Spleen (tissue), 7 donors: ENCODE data around the gene SSU72.

Source experiments
- CTCF ChIP-seq, 11 experiments: fragments of 200-600 bp in 7 of 11; fragments of 450-650 bp in 4 of 11; sonication (generic) in 4 of 11; IDR thresholded peaks in 8 of 11; conservative IDR thresholded peaks in 3 of 11; 1 replicate in 7 of 11; 2 replicates in 4 of 11; pipeline versions ENCODE4 v1.4.0 to v1.8.0; 2016 to 2021; ENCODE audit warnings: antibody characterized with exemption in 11 of 11, inconsistent platforms in 4 of 11, mild to moderate bottlenecking in 1 of 11
- POLR2A ChIP-seq, 3 donors: fragments of 450-650 bp; IDR thresholded peaks; one replicate each; pipeline ENCODE4 v1.5.1; 2017; ENCODE audit warnings: antibody characterized with exemption in 3 of 3, mild to moderate bottlenecking in 1 of 3
- POLR2AphosphoS5 ChIP-seq, 3 donors: sonication (generic); formaldehyde crosslinking; IDR thresholded peaks; one replicate each; pipeline ENCODE4 v1.5.1; 2017; ENCODE audit warnings: antibody characterized with exemption in 3 of 3
- donor health status: DM: no; HTN: no; CAD: no; lungs with moderate emphysema.
- donor health status: DM: no; HTN: no; CAD: no.
- donor health status: DM: no; HTN: no; CAD: no.

- TF ChIP-seq CTCF (IDR thresholded peaks at IDR 0.05 in 8 of 11, conservative IDR thresholded peaks at IDR 0.05 in 3 of 11) (no peak), POLR2A (IDR thresholded peaks at IDR 0.05) (no peak), POLR2AphosphoS5 (IDR thresholded peaks at IDR 0.05) (no peak)
Measured at GRCh38 chr1:1600861-1601563, 26.3 kb upstream of the SSU72 start.
